Esophagus muscularis mucosa (tissue), 3 donors: ENCODE results near the gene RAB11FIP3.

Experiments used
- EP300 ChIP-seq: sonication (generic); formaldehyde crosslinking; IDR thresholded peaks from one replicate; pipeline ENCODE4 v1.6.1; 2017; ENCODE audit warnings: antibody characterized with exemption
- TF ChIP-seq, protein P1 (sequence below), 3 experiments: fragments of 200-600 bp in 2 of 3; fragments of 450-650 bp in 1 of 3; sonication (generic) in 2 of 3; IDR thresholded peaks; one replicate each; pipeline ENCODE4 v1.5.1; 2017 to 2019; ENCODE audit warnings: antibody characterized with exemption in 3 of 3, mild to moderate bottlenecking in 2 of 3, moderate library complexity in 1 of 3

DNA sequence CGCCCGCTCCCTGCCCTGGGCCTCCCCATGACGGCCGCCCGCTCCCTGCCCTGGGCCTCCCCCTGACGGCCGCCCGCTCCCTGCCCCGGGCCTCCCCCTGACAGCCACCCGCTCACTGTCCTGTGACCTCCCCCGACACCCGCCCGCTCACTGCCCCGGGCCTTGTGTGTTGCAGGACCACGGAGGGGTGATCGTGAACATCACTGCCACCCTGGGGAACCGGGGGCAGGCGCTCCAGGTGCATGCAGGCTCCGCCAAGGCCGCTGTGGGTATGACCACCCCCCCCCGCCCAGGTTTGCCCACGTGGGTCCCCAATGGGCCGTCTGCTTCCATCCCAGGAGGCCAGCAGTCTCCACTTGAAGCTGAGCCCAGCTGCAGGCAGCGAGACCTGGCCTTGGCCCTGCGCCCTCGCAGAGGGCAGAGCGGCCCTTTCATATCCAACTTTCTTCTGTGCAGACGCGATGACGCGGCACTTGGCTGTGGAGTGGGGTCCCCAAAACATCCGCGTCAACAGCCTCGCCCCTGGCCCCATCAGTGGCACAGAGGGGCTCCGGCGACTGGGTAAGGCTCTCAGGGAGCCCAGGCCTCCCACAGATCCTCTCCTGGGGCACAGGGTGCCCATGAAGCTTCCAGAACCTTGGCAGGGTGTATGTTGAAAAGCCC lies 14.8 kb upstream of the RAB11FIP3 start:
- TF ChIP-seq, protein P1, sequence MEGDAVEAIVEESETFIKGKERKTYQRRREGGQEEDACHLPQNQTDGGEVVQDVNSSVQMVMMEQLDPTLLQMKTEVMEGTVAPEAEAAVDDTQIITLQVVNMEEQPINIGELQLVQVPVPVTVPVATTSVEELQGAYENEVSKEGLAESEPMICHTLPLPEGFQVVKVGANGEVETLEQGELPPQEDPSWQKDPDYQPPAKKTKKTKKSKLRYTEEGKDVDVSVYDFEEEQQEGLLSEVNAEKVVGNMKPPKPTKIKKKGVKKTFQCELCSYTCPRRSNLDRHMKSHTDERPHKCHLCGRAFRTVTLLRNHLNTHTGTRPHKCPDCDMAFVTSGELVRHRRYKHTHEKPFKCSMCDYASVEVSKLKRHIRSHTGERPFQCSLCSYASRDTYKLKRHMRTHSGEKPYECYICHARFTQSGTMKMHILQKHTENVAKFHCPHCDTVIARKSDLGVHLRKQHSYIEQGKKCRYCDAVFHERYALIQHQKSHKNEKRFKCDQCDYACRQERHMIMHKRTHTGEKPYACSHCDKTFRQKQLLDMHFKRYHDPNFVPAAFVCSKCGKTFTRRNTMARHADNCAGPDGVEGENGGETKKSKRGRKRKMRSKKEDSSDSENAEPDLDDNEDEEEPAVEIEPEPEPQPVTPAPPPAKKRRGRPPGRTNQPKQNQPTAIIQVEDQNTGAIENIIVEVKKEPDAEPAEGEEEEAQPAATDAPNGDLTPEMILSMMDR (IDR thresholded peaks at IDR 0.05): no peak
- TF ChIP-seq EP300: no peak
